Measurements from ENCODE around the gene INTS14. TPM values are rescaled to one million over a fixed set of nuclear protein-coding genes. Genes with fewer than 3 reads are reported as not detected.

The INTS14 gene
- total and polyA plus RNA-seq, 9 of the 15 experiments (the other 6 are each of a cell fraction or from before 2014, with no cell fraction given): 30.5 to 92.4 (median 46.5) TPM

GRCh38 chr15:65530318-65531111 lies 80.4 kb downstream of the INTS14 start, which contains the start of gene HACD3 (continued):
- TF ChIP-seq, protein P1, sequence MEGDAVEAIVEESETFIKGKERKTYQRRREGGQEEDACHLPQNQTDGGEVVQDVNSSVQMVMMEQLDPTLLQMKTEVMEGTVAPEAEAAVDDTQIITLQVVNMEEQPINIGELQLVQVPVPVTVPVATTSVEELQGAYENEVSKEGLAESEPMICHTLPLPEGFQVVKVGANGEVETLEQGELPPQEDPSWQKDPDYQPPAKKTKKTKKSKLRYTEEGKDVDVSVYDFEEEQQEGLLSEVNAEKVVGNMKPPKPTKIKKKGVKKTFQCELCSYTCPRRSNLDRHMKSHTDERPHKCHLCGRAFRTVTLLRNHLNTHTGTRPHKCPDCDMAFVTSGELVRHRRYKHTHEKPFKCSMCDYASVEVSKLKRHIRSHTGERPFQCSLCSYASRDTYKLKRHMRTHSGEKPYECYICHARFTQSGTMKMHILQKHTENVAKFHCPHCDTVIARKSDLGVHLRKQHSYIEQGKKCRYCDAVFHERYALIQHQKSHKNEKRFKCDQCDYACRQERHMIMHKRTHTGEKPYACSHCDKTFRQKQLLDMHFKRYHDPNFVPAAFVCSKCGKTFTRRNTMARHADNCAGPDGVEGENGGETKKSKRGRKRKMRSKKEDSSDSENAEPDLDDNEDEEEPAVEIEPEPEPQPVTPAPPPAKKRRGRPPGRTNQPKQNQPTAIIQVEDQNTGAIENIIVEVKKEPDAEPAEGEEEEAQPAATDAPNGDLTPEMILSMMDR (IDR thresholded peaks at IDR 0.05 in 2 of 3, conservative IDR thresholded peaks at IDR 0.05 in 1 of 3; ENCODE audit: insufficient read depth in 2 of 3, low read depth in 1 of 3, low read length in 3 of 3): no peak
- TF ChIP-seq, protein P2, sequence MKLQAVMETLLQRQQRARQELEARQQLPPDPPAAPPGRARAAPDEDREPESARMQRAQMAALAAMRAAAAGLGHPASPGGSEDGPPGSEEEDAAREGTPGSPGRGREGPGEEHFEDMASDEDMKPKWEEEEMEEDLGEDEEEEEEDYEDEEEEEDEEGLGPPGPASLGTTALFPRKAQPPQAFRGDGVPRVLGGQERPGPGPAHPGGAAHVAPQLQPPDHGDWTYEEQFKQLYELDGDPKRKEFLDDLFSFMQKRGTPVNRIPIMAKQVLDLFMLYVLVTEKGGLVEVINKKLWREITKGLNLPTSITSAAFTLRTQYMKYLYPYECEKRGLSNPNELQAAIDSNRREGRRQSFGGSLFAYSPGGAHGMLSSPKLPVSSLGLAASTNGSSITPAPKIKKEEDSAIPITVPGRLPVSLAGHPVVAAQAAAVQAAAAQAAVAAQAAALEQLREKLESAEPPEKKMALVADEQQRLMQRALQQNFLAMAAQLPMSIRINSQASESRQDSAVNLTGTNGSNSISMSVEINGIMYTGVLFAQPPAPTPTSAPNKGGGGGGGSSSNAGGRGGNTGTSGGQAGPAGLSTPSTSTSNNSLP (IDR thresholded peaks at IDR 0.05; ENCODE audit: borderline replicate concordance, low read depth, low read length): no peak
- no peak for TF ChIP-seq ZNF3 (CRISPR knock-in tag; IDR thresholded peaks at IDR 0.05)
- no peak for TF ChIP-seq PCBP2 (IDR thresholded peaks at IDR 0.05; ENCODE audit: low read depth, low read length, poor library complexity, severe bottlenecking)
- 0 out of 2 replicates have a peak, but pooled peaks have one; percentile 7 for TF ChIP-seq TCF7 (IDR thresholded peaks at IDR 0.05; ENCODE audit: borderline replicate concordance)
- TF ChIP-seq ZNF830 (CRISPR knock-in tag; IDR thresholded peaks at IDR 0.05): 0 out of 2 replicates have a peak, but pooled peaks have one; percentile 65
- no peak for TF ChIP-seq IRF9 (tag; IDR thresholded peaks at IDR 0.05)
- TF ChIP-seq ZNF239 (CRISPR knock-in tag; IDR thresholded peaks at IDR 0.05): no peak
- TF ChIP-seq ATF2 (CRISPR knock-in tag; IDR thresholded peaks at IDR 0.05): 0 out of 2 replicates have a peak, but pooled peaks have one; percentile 42
- no peak for TF ChIP-seq DNMT1 (IDR thresholded peaks at IDR 0.05)
- TF ChIP-seq, protein P3, sequence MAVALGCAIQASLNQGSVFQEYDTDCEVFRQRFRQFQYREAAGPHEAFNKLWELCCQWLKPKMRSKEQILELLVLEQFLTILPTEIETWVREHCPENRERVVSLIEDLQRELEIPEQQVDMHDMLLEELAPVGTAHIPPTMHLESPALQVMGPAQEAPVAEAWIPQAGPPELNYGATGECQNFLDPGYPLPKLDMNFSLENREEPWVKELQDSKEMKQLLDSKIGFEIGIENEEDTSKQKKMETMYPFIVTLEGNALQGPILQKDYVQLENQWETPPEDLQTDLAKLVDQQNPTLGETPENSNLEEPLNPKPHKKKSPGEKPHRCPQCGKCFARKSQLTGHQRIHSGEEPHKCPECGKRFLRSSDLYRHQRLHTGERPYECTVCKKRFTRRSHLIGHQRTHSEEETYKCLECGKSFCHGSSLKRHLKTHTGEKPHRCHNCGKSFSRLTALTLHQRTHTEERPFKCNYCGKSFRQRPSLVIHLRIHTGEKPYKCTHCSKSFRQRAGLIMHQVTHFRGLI (CRISPR knock-in tag; IDR thresholded peaks at IDR 0.05): no peak
- no peak for TF ChIP-seq ZNF668 (CRISPR knock-in tag; IDR thresholded peaks at IDR 0.05)
- TF ChIP-seq CBX5 (IDR thresholded peaks at IDR 0.05; ENCODE audit: borderline replicate concordance, low read depth): no peak
- peak; percentile 86 for TF ChIP-seq POLR2A (conservative IDR thresholded peaks at IDR 0.05)
- no peak for TF ChIP-seq KAT2B (IDR thresholded peaks at IDR 0.05; ENCODE audit: low read depth, low read length)
- no peak for TF ChIP-seq MTA1 (IDR thresholded peaks at IDR 0.05; ENCODE audit: borderline replicate concordance)
- 0 out of 2 replicates have a peak, but pooled peaks have one; percentile 40 for TF ChIP-seq ZNF583 (CRISPR knock-in tag; IDR thresholded peaks at IDR 0.05)
- TF ChIP-seq KHSRP (IDR thresholded peaks at IDR 0.05): no peak
- TF ChIP-seq RNF2 (IDR thresholded peaks at IDR 0.05): peak; percentile 73; the same call in 1 of the 2 replicates
- TF ChIP-seq SRSF9 (IDR thresholded peaks at IDR 0.05; ENCODE audit: borderline replicate concordance, low read depth, low read length): no peak
- TF ChIP-seq ZNF324 (CRISPR knock-in tag; IDR thresholded peaks at IDR 0.05): no peak
